MCF 10A (cell line): ENCODE data around the gene SLC5A6. TPM values are rescaled to one million over a fixed set of nuclear protein-coding genes. Genes with fewer than 3 reads are reported as not detected.
A peak's percentile ranks its signal among the peaks of the same experiment; 100 is the strongest.

Experiments
- BruUV-seq: library from RNA; stranded (reverse); fragments of 400-500 nt; replicated peaks from 2 replicates; lab custom pipeline; 2021; lab: Mats Ljungman, UMichigan
- CTCF ChIA-PET: fragments of 300-600 bp; sonication (Branson Sonifier 250); formaldehyde crosslinking; extraction: SDS; loops from one replicate; lab custom pipeline; 2021; ENCODE audit warnings: antibody characterized with exemption, inconsistent platforms; lab: Yijun Ruan, JAX
- POLR2A ChIA-PET: fragments of 300-600, 350-650 bp; sonication (Branson Sonifier 250); formaldehyde crosslinking; extraction: SDS; loops from one replicate; lab custom pipeline; 2020; ENCODE audit warnings: antibody characterized with exemption, inconsistent platforms; lab: Yijun Ruan, JAX
- DNase-seq: peaks from one replicate; pipeline ENCODE4 v3.0.0-alpha.2; 2018; ENCODE audit not compliant: unreplicated experiment
- H3K27ac Mint-ChIP-seq: one replicate; pipeline ENCODE4 v1.8.0; 2022; ENCODE audit warnings: mild to moderate bottlenecking, low read depth, mixed read lengths; ENCODE audit not compliant: unreplicated experiment
- H3K27me3 Mint-ChIP-seq: one replicate; pipeline ENCODE4 v1.8.0; 2022; ENCODE audit warnings: mixed read lengths; ENCODE audit not compliant: insufficient read depth, unreplicated experiment
- H3K36me3 Mint-ChIP-seq: one replicate; pipeline ENCODE4 v1.8.0; 2022; ENCODE audit warnings: mild to moderate bottlenecking, moderate library complexity, mixed read lengths; ENCODE audit not compliant: insufficient read depth, unreplicated experiment
- H3K4me1 Mint-ChIP-seq: one replicate; pipeline ENCODE4 v1.8.0; 2022; ENCODE audit warnings: mixed read lengths; ENCODE audit not compliant: insufficient read depth, unreplicated experiment
- H3K4me3 Mint-ChIP-seq: one replicate; pipeline ENCODE4 v1.8.0; 2022; ENCODE audit warnings: mild to moderate bottlenecking, moderate library complexity, mixed read lengths; ENCODE audit not compliant: unreplicated experiment
- H3K9me3 Mint-ChIP-seq: one replicate; pipeline ENCODE4 v1.8.0; 2022; ENCODE audit warnings: mixed read lengths; ENCODE audit not compliant: unreplicated experiment
- CTCF ChIP-seq: fragments of 200-600 bp; IDR thresholded peaks from one replicate; pipeline ENCODE4 v1.8.0; 2022; ENCODE audit warnings: antibody characterized with exemption, mild to moderate bottlenecking; ENCODE audit not compliant: unreplicated experiment
- intact Hi-C: fragments of 100-400 bp; cut with micrococcal nuclease; formaldehyde crosslinking; loops from 2 replicates; pipeline ENCODE4 v1.14.1; 2022
- total RNA-seq: library from RNA; stranded (reverse); gene quantifications from 2 replicates; pipeline ENCODE4 v1.2.3, GENCODE V29; 2022

SLC5A6 gene
- total RNA-seq, 1 experiment from 2014 or later: 25.9 TPM

GRCh38 chr2:27218614-27219013 lies 6.5 kb upstream of the SLC5A6 start:
- BruUV-seq: no TSS peak

GRCh38 chr2:27217173-27218121 lies 5.4 kb upstream of the SLC5A6 start, which contains the start of gene CAD:
CAD (plus strand) TSS chr2:27217369; CDS start chr2:27217552, 183 bp downstream.
- Mint-ChIP-seq H3K36me3 (peaks cover 61% of the 10 kb centered on the region), H3K9me3 (no peaks in the 10 kb centered on the region), H3K27me3 (no peaks in the 10 kb centered on the region), H3K27ac (peak within 1 kb of the TSS; percentile 91), H3K4me1 (peaks cover 22% of the 10 kb centered on the region), H3K4me3 (peak within 1 kb of the TSS; percentile 99)
- DNase-seq: peak; percentile 81
- no peak for TF ChIP-seq CTCF
- BruUV-seq: TSS peak; percentile 18
- CTCF ChIA-PET: interaction anchor here (0.7 to 1.3 kb wide), 3 partner anchors 86 to 861 kb away, joined by 3 to 6 read pairs (median 3); no protein-coding TSS in a partner anchor
- POLR2A ChIA-PET: interaction anchor here (0.5 to 1.4 kb wide), 11 partner anchors 14 to 192 kb away, joined by 3 to 5 read pairs (median 3); partner anchors contain the start of genes PPM1G and PREB
- intact Hi-C loops: loop anchor here (10.0 kb wide), 1 partner anchor 67 kb away; the partner anchor contains the start of gene TRIM54

More at GRCh38 chr2:27218614-27219013, 6.5 kb upstream of the SLC5A6 start:
- no peaks in the 10 kb centered on the region for H3K9me3 Mint-ChIP-seq
- intact Hi-C loops: loop anchor here (10.0 kb wide), 1 partner anchor 66 kb away; the partner anchor contains the start of gene TRIM54
- H3K4me1 Mint-ChIP-seq: peaks cover 18% of the 10 kb centered on the region
- CTCF ChIA-PET: interaction anchor here (0.5 to 1.4 kb wide), 4 partner anchors 60 to 119 kb away, joined by 3 to 6 read pairs (median 4); partner anchors contain the start of gene PREB
- H3K36me3 Mint-ChIP-seq: peaks cover 67% of the 10 kb centered on the region
- POLR2A ChIA-PET: interaction anchor here (0.7 kb wide), 1 partner anchor 13 kb away, joined by 3 read pairs; no protein-coding TSS in a partner anchor
- TF ChIP-seq CTCF: no peak
- DNase-seq: no peak
- no peaks in the 10 kb centered on the region for H3K27me3 Mint-ChIP-seq
- peak overlapping the region; percentile 99 for H3K4me3 Mint-ChIP-seq
- no peak overlapping the region for H3K27ac Mint-ChIP-seq

- peak overlapping the region; percentile 99 for H3K4me3 Mint-ChIP-seq
- DNase-seq: no peak
- peaks cover 53% of the 10 kb centered on the region for H3K36me3 Mint-ChIP-seq
- TF ChIP-seq CTCF: no peak
- H3K4me1 Mint-ChIP-seq: peaks cover 22% of the 10 kb centered on the region
- peak overlapping the region; percentile 91 for H3K27ac Mint-ChIP-seq
- BruUV-seq: no TSS peak
- ChIA-PET CTCF (interaction anchor here (0.7 to 0.8 kb wide), 2 partner anchors 777 to 861 kb away, joined by 3 read pairs; no protein-coding TSS in a partner anchor), POLR2A (interaction anchor here (0.7 to 1.4 kb wide), 7 partner anchors 18 to 193 kb away, joined by 3 to 5 read pairs (median 3); partner anchors contain the start of genes PPM1G and PREB)
- intact Hi-C loops: loop anchor here (10.0 kb wide), 1 partner anchor 68 kb away; the partner anchor contains the start of gene TRIM54
- no peaks in the 10 kb centered on the region for H3K27me3 Mint-ChIP-seq
- no peaks in the 10 kb centered on the region for H3K9me3 Mint-ChIP-seq
These were observed 4.5 kb upstream of the SLC5A6 start for GRCh38 chr2:27216416-27217137.
